Nephron (organoid): ENCODE results near the gene CHST9.

ENCODE experiments used
- H3K27ac Mint-ChIP-seq, 3 experiments: 2 replicates each; pipeline ENCODE4 v1.8.0; 2020; ENCODE audit warnings: mixed read lengths in 3 of 3, mild to moderate bottlenecking in 2 of 3, moderate library complexity in 1 of 3
- H3K27me3 Mint-ChIP-seq: 2 replicates; pipeline ENCODE4 v1.8.0; 2021; ENCODE audit warnings: low read depth, mild to moderate bottlenecking, moderate library complexity, mixed read lengths
- H3K36me3 Mint-ChIP-seq: 2 replicates; pipeline ENCODE4 v1.8.0; 2020; ENCODE audit warnings: low read depth, mixed read lengths
- H3K4me1 Mint-ChIP-seq: 2 replicates; pipeline ENCODE4 v1.8.0; 2020; ENCODE audit warnings: mixed read lengths
- H3K4me3 Mint-ChIP-seq, 3 experiments: 2 replicates each; pipeline ENCODE4 v1.8.0; 2020; ENCODE audit warnings: mild to moderate bottlenecking in 3 of 3, mixed read lengths in 3 of 3, moderate library complexity in 2 of 3
- H3K9me3 Mint-ChIP-seq: 2 replicates; pipeline ENCODE4 v1.8.0; 2020; ENCODE audit warnings: mixed read lengths
- CTCF ChIP-seq, 3 experiments: fragments of 200-600 bp; sonication (generic); IDR thresholded peaks; one replicate each; pipeline ENCODE4 v1.5.0; 2021; ENCODE audit warnings: antibody characterized with exemption in 3 of 3; ENCODE audit not compliant: unreplicated experiment in 3 of 3

CHST9 gene

DNA sequence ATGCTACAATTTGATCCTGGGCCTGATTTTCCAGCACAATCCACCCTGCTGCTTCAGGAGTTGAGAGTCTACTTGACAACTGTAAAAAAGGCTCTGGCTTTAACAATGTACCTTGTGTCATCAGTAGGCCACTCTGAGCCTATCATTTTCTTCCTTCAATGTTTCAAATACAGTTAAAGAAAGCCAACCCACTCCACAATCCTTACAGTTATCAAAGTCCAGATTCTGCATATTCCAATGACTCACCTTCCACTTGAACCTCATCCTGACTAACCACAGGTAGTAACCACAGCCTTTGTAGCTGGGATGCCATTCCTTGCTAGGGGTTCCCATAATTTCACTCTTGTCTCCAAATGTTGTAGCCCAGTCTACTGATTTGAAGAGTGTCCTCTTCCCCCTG lies 284.1 kb downstream of the CHST9 start:
- no peak for TF ChIP-seq CTCF (IDR thresholded peaks at IDR 0.05; ENCODE audit: unreplicated experiment in 3 of 3)
- H3K27ac Mint-ChIP-seq, result no peak overlapping the region
- no peak overlapping the region for H3K4me3 Mint-ChIP-seq
- peaks cover 3% of the 10 kb centered on the region for H3K27me3 Mint-ChIP-seq
- peaks cover 29% of the 10 kb centered on the region for H3K9me3 Mint-ChIP-seq
- peaks cover 4% of the 10 kb centered on the region for H3K36me3 Mint-ChIP-seq
- no peaks in the 10 kb centered on the region for H3K4me1 Mint-ChIP-seq

- Mint-ChIP-seq H3K9me3 (no peaks in the 10 kb centered on the region), H3K4me3 (no peak overlapping the region), H3K4me1 (no peaks in the 10 kb centered on the region), H3K27ac (peak overlapping the region in 1 of 3 experiments; percentile 21), H3K36me3 (no peaks in the 10 kb centered on the region), H3K27me3 (no peaks in the 10 kb centered on the region)
- no peak for TF ChIP-seq CTCF (IDR thresholded peaks at IDR 0.05; ENCODE audit: unreplicated experiment in 3 of 3)
Measured at GRCh38 chr18:26894426-26894825, 290.7 kb downstream of the CHST9 start.

GRCh38 chr18:26893996-26894395 lies 291.1 kb downstream of the CHST9 start:
- Mint-ChIP-seq H3K27me3 (no peaks in the 10 kb centered on the region), H3K27ac (peak overlapping the region in 1 of 3 experiments; percentile 21), H3K4me3 (no peak overlapping the region), H3K36me3 (no peaks in the 10 kb centered on the region), H3K9me3 (no peaks in the 10 kb centered on the region), H3K4me1 (no peaks in the 10 kb centered on the region)
- no peak for TF ChIP-seq CTCF (IDR thresholded peaks at IDR 0.05; ENCODE audit: unreplicated experiment in 3 of 3)

- no peak for TF ChIP-seq CTCF (IDR thresholded peaks at IDR 0.05; ENCODE audit: unreplicated experiment in 3 of 3)
- Mint-ChIP-seq H3K4me3 (no peak overlapping the region), H3K27me3 (peaks cover 10% of the 10 kb centered on the region)
Measured at GRCh38 chr18:26888259-26888658, 296.8 kb downstream of the CHST9 start.

GRCh38 chr18:26875040-26875654 lies 310.0 kb downstream of the CHST9 start:
- Mint-ChIP-seq H3K27me3 (no peaks in the 10 kb centered on the region), H3K9me3 (no peaks in the 10 kb centered on the region), H3K4me1 (peaks cover 9% of the 10 kb centered on the region), H3K36me3 (no peaks in the 10 kb centered on the region), H3K4me3 (no peak overlapping the region), H3K27ac (no peak overlapping the region)
- TF ChIP-seq CTCF (IDR thresholded peaks at IDR 0.05; ENCODE audit: unreplicated experiment in 3 of 3), result no peak

More at GRCh38 chr18:26888259-26888658, 296.8 kb downstream of the CHST9 start:
- Mint-ChIP-seq H3K27ac (no peak overlapping the region), H3K4me1 (no peaks in the 10 kb centered on the region), H3K36me3 (no peaks in the 10 kb centered on the region), H3K9me3 (no peaks in the 10 kb centered on the region)

- H3K4me1 Mint-ChIP-seq, result peaks cover 13% of the 10 kb centered on the region
- H3K27me3 Mint-ChIP-seq, result no peaks in the 10 kb centered on the region
- H3K4me3 Mint-ChIP-seq, result no peak overlapping the region
- TF ChIP-seq CTCF (IDR thresholded peaks at IDR 0.05; ENCODE audit: unreplicated experiment in 3 of 3), result no peak
- H3K36me3 Mint-ChIP-seq, result no peaks in the 10 kb centered on the region
- no peak overlapping the region for H3K27ac Mint-ChIP-seq
- no peaks in the 10 kb centered on the region for H3K9me3 Mint-ChIP-seq
Measured at GRCh38 chr18:26874283-26874682, 310.8 kb downstream of the CHST9 start.
